Type B pancreatic cell (in vitro differentiated cells): ENCODE results near the gene SYNDIG1. TPM values are rescaled to one million over a fixed set of nuclear protein-coding genes. Genes with fewer than 3 reads are reported as not detected.

Experiments used
- DNase-seq: peaks from one replicate; pipeline ENCODE4 v3.0.0; 2021; ENCODE audit warnings: mixed read lengths; ENCODE audit not compliant: unreplicated experiment; ENCODE audit errors: extremely low spot score
- H3K27ac Mint-ChIP-seq: 2 replicates; pipeline ENCODE4 v1.8.0; 2021; ENCODE audit warnings: mild to moderate bottlenecking, mixed read lengths
- H3K27me3 Mint-ChIP-seq: 2 replicates; pipeline ENCODE4 v1.8.0; 2021; ENCODE audit warnings: mixed read lengths
- H3K36me3 Mint-ChIP-seq: 2 replicates; pipeline ENCODE4 v1.8.0; 2021; ENCODE audit warnings: mixed read lengths
- H3K4me1 Mint-ChIP-seq: one replicate; pipeline ENCODE4 v1.8.0; 2021; ENCODE audit warnings: mixed read lengths; ENCODE audit not compliant: unreplicated experiment
- H3K4me3 Mint-ChIP-seq: 2 replicates; pipeline ENCODE4 v1.8.0; 2021; ENCODE audit warnings: mild to moderate bottlenecking, mixed read lengths
- H3K9me3 Mint-ChIP-seq: 2 replicates; pipeline ENCODE4 v1.8.0; 2021; ENCODE audit warnings: mixed read lengths
- CTCF ChIP-seq: fragments of 200-600 bp; sonication (generic); conservative IDR thresholded peaks from 2 replicates; pipeline ENCODE4 v1.5.0; 2021; ENCODE audit warnings: antibody characterized with exemption, mild to moderate bottlenecking
- total RNA-seq: library from RNA; stranded (reverse); gene quantifications from 2 replicates; pipeline ENCODE4 v1.2.1, GENCODE V29; 2021; ENCODE audit warnings: low replicate concordance

The SYNDIG1 gene
- total RNA-seq, 1 donor from 2014 or later: 4.3 TPM

GRCh38 chr20:24580006-24580405 is 110.6 kb downstream of the SYNDIG1 start:
- Mint-ChIP-seq H3K9me3 (no peaks in the 10 kb centered on the region), H3K4me3 (no peak overlapping the region), H3K36me3 (no peaks in the 10 kb centered on the region), H3K27me3 (no peaks in the 10 kb centered on the region), H3K27ac (no peak overlapping the region), H3K4me1 (no peaks in the 10 kb centered on the region)
- no peak for TF ChIP-seq CTCF
- no peak for DNase-seq

DNA sequence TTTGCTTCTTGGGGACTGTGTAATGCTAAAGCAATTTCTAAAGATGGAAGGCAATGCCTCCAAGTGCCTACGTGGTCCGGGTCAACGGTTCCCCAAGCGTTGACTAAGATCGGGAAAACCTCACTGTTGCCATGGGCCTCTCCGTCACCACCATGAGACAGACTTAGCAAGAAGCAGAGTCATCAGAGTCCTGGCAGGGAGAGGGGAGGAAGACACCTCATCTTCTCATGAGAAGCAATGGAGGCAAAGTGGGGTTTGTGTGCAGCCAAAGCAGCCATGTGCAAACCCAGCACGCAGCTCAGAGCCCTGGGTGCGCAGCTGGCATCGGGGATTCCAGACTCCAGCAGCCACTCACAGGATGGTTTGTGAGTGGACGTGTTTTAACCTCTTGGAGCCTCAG is 111.4 kb downstream of the SYNDIG1 start:
- H3K4me3 Mint-ChIP-seq: no peak overlapping the region
- no peak for TF ChIP-seq CTCF
- H3K4me1 Mint-ChIP-seq: no peaks in the 10 kb centered on the region
- no peaks in the 10 kb centered on the region for H3K27me3 Mint-ChIP-seq
- no peak overlapping the region for H3K27ac Mint-ChIP-seq
- no peaks in the 10 kb centered on the region for H3K36me3 Mint-ChIP-seq
- no peaks in the 10 kb centered on the region for H3K9me3 Mint-ChIP-seq
- no peak for DNase-seq

GRCh38 chr20:24581443-24582170 is 112.2 kb downstream of the SYNDIG1 start:
- H3K36me3 Mint-ChIP-seq: no peaks in the 10 kb centered on the region
- no peak overlapping the region for H3K4me3 Mint-ChIP-seq

DNA sequence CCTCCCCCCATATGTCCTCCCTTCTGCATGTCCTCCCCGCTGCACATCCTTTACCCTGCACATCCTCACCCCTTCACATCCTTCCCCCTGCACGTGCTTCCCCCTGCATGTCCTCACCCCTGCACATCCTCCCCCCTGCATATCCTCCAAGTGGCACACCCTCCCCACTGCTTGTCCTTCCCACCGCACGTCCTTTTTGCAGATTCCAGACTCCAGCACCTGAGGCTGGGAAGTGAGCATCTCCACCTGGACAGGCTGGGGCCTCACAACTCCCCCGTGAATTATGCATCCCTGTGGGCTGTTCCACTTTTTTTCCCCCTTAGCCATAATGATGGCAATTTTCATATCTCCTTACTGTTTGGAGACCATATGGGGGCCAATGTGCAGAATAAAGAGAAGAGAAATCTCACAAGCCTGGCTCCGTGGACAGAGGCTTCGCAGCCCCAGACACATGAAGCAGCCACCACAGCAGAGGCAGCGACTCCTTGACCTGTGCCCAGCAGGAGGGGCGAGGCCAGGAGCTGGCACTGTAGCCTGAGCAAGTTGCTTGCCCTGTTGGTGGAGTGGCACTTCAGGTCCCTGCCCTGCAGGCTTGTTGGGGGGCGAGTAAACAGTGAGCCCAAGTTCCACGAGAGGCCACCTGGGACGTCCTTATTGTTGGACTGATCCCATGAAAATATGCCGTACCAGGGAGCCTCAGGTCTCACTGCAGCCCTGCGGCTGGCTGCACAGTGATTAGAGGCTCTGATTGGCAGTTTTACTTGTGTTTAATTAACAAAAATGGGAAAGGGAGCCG is 113.1 kb downstream of the SYNDIG1 start:
- no peak for DNase-seq
- H3K4me1 Mint-ChIP-seq: no peaks in the 10 kb centered on the region
- H3K27me3 Mint-ChIP-seq: peaks cover 3% of the 10 kb centered on the region
- H3K36me3 Mint-ChIP-seq: no peaks in the 10 kb centered on the region
- TF ChIP-seq CTCF: no peak
- H3K4me3 Mint-ChIP-seq: no peak overlapping the region
- H3K27ac Mint-ChIP-seq: no peak overlapping the region
- H3K9me3 Mint-ChIP-seq: no peaks in the 10 kb centered on the region

More at GRCh38 chr20:24581443-24582170, 112.2 kb downstream of the SYNDIG1 start:
- DNase-seq: no peak
- Mint-ChIP-seq H3K27me3 (no peaks in the 10 kb centered on the region), H3K4me1 (no peaks in the 10 kb centered on the region), H3K9me3 (no peaks in the 10 kb centered on the region), H3K27ac (no peak overlapping the region)
- no peak for TF ChIP-seq CTCF

DNA sequence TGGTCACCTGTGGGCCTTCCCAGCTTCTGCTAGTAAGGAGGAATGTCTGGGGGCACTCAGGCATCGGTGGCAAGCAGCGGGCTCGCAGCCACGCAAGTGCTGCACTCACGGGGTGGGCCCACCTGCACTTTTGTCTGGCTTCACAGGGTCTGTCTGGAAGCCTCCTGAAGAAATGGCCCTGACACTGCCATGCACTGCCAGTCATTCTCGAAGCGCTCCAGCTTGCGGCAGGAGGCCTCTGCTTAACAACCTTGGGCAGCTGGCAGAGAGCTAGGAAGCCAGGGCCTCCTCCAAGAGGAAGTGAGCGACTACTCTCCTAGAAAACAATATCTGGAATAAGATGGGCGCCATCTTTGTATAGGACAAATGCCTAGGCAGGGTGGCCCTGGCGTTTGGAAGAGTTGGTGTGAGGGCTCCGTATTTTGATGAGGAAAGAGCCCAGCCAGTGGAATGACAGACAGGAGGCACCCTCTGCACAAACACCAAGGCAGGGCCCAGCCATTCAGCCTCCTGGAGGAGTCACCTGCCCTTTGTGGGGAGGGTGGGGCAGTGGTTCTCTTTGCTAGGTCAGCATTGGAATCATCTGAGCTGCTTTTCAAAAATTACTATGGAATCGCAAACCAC is 113.9 kb downstream of the SYNDIG1 start:
- Mint-ChIP-seq H3K4me3 (no peak overlapping the region), H3K27ac (no peak overlapping the region), H3K4me1 (no peaks in the 10 kb centered on the region), H3K9me3 (no peaks in the 10 kb centered on the region), H3K36me3 (no peaks in the 10 kb centered on the region), H3K27me3 (peaks cover 3% of the 10 kb centered on the region)
- no peak for DNase-seq
- no peak for TF ChIP-seq CTCF
